ENCODE results near the gene AUNIP. TPM values are rescaled to one million over a fixed set of nuclear protein-coding genes. Genes with fewer than 3 reads are reported as not detected.
"Not testable (repeated sequence)": the region's sequence is repeated elsewhere in the genome, so short reads cannot be mapped to it uniquely, and the experiment has no call there.

AUNIP gene
- total and polyA plus RNA-seq, 9 donors: 0.76 to 1.8 (median 1.2) TPM

- Histone ChIP-seq H3K4me3 (ENCODE audit: low read length) (no peak overlapping the region), H3K4me1 (ENCODE audit: control insufficient read depth, insufficient read depth, low read length) (no peaks in the 10 kb centered on the region), H3K27me3 (ENCODE audit: control insufficient read depth, insufficient read depth, low read length) (no peaks in the 10 kb centered on the region), H3K27ac (ENCODE audit: low read length) (no peak overlapping the region), H3K36me3 (ENCODE audit: control insufficient read depth, insufficient read depth, low read length) (no peaks in the 10 kb centered on the region), H3K9me3 (replicated peaks; ENCODE audit: control insufficient read depth, low read depth, low read length) (no peaks in the 10 kb centered on the region)
- no peak for DNase-seq
- 80% methylated on average over 1 of the region's 1 CpG for WGBS (ENCODE audit: insufficient coverage)
Measured at GRCh38 chr1:25848531-25848930, 10.7 kb downstream of the AUNIP start.

GRCh38 chr1:25847929-25848328 lies 11.3 kb downstream of the AUNIP start:
- Histone ChIP-seq H3K27ac (ENCODE audit: low read length) (no peak overlapping the region), H3K27me3 (ENCODE audit: control insufficient read depth, insufficient read depth, low read length) (no peaks in the 10 kb centered on the region), H3K4me1 (ENCODE audit: control insufficient read depth, insufficient read depth, low read length) (no peaks in the 10 kb centered on the region), H3K9me3 (replicated peaks; ENCODE audit: control insufficient read depth, low read depth, low read length) (no peaks in the 10 kb centered on the region), H3K4me3 (ENCODE audit: low read length) (no peak overlapping the region), H3K36me3 (ENCODE audit: control insufficient read depth, insufficient read depth, low read length) (no peaks in the 10 kb centered on the region)
- whole genome bisulfite sequencing (ENCODE audit: insufficient coverage): 60% methylated on average over 1 of the region's 4 CpGs
- DNase-seq: no peak

- DNase-seq: no peak
- no peak overlapping the region for H3K4me3 ChIP-seq (ENCODE audit: low read length)
- no peaks in the 10 kb centered on the region for H3K4me1 ChIP-seq (ENCODE audit: control insufficient read depth, insufficient read depth, low read length)
- WGBS (ENCODE audit: insufficient coverage): 88% methylated on average over 2 of the region's 5 CpGs
- H3K36me3 ChIP-seq (ENCODE audit: control insufficient read depth, insufficient read depth, low read length): no peaks in the 10 kb centered on the region
- H3K27me3 ChIP-seq (ENCODE audit: control insufficient read depth, insufficient read depth, low read length): no peaks in the 10 kb centered on the region
- no peak overlapping the region for H3K27ac ChIP-seq (ENCODE audit: low read length)
- no peaks in the 10 kb centered on the region for H3K9me3 ChIP-seq (replicated peaks; ENCODE audit: control insufficient read depth, low read depth, low read length)
Measured at GRCh38 chr1:25845664-25846063, 13.6 kb downstream of the AUNIP start.

GRCh38 chr1:25844536-25845337 lies 14.5 kb downstream of the AUNIP start:
- Histone ChIP-seq H3K4me1 (ENCODE audit: control insufficient read depth, insufficient read depth, low read length) (no peaks in the 10 kb centered on the region), H3K27ac (ENCODE audit: low read length) (no peak overlapping the region), H3K4me3 (ENCODE audit: low read length) (no peak overlapping the region), H3K27me3 (ENCODE audit: control insufficient read depth, insufficient read depth, low read length) (no peaks in the 10 kb centered on the region), H3K9me3 (replicated peaks; ENCODE audit: control insufficient read depth, low read depth, low read length) (no peaks in the 10 kb centered on the region), H3K36me3 (ENCODE audit: control insufficient read depth, insufficient read depth, low read length) (no peaks in the 10 kb centered on the region)
- no peak for DNase-seq
- 79% methylated on average over 1 of the region's 3 CpGs for WGBS (ENCODE audit: insufficient coverage)

- Histone ChIP-seq H3K27ac (ENCODE audit: low read length) (no peak overlapping the region), H3K9me3 (replicated peaks; ENCODE audit: control insufficient read depth, low read depth, low read length) (no peaks in the 10 kb centered on the region), H3K36me3 (ENCODE audit: control insufficient read depth, insufficient read depth, low read length) (no peaks in the 10 kb centered on the region), H3K4me3 (ENCODE audit: low read length) (no peak overlapping the region), H3K27me3 (ENCODE audit: control insufficient read depth, insufficient read depth, low read length) (no peaks in the 10 kb centered on the region), H3K4me1 (ENCODE audit: control insufficient read depth, insufficient read depth, low read length) (no peaks in the 10 kb centered on the region)
- DNase-seq: no peak
- WGBS (ENCODE audit: insufficient coverage): no CpG with 5 or more reads among the region's 3 CpGs
Measured at GRCh38 chr1:25843483-25843882, 15.8 kb downstream of the AUNIP start.

GRCh38 chr1:25839808-25840207 lies 19.4 kb downstream of the AUNIP start:
- not testable (repeated sequence) for H3K36me3 ChIP-seq (ENCODE audit: control insufficient read depth, insufficient read depth, low read length); H3K9me3 ChIP-seq (replicated peaks; ENCODE audit: control insufficient read depth, low read depth, low read length); H3K4me3 ChIP-seq (ENCODE audit: low read length); H3K4me1 ChIP-seq (ENCODE audit: control insufficient read depth, insufficient read depth, low read length); DNase-seq; H3K27ac ChIP-seq (ENCODE audit: low read length); H3K27me3 ChIP-seq (ENCODE audit: control insufficient read depth, insufficient read depth, low read length)
- 100% methylated on average over 1 of the region's 4 CpGs for WGBS (ENCODE audit: insufficient coverage)

- Histone ChIP-seq H3K36me3 (ENCODE audit: control insufficient read depth, insufficient read depth, low read length) (peaks cover 30% of the 10 kb centered on the region), H3K27ac (ENCODE audit: low read length) (no peak overlapping the region), H3K4me1 (ENCODE audit: control insufficient read depth, insufficient read depth, low read length) (no peaks in the 10 kb centered on the region), H3K4me3 (ENCODE audit: low read length) (no peak overlapping the region), H3K27me3 (ENCODE audit: control insufficient read depth, insufficient read depth, low read length) (no peaks in the 10 kb centered on the region), H3K9me3 (replicated peaks; ENCODE audit: control insufficient read depth, low read depth, low read length) (no peaks in the 10 kb centered on the region)
- no CpG with 5 or more reads among the region's 1 CpG for WGBS (ENCODE audit: insufficient coverage)
- DNase-seq: no peak
Measured at GRCh38 chr1:25837262-25837875, 21.9 kb downstream of the AUNIP start.

- H3K4me3 ChIP-seq (ENCODE audit: low read length): no peak overlapping the region
- DNase-seq: no peak
- H3K36me3 ChIP-seq (ENCODE audit: control insufficient read depth, insufficient read depth, low read length): peaks cover 36% of the 10 kb centered on the region
- H3K4me1 ChIP-seq (ENCODE audit: control insufficient read depth, insufficient read depth, low read length): no peaks in the 10 kb centered on the region
- no peaks in the 10 kb centered on the region for H3K27me3 ChIP-seq (ENCODE audit: control insufficient read depth, insufficient read depth, low read length)
- H3K9me3 ChIP-seq (replicated peaks; ENCODE audit: control insufficient read depth, low read depth, low read length): no peaks in the 10 kb centered on the region
- no peak overlapping the region for H3K27ac ChIP-seq (ENCODE audit: low read length)
- WGBS (ENCODE audit: insufficient coverage): 91% methylated on average over 1 of the region's 3 CpGs
Measured at GRCh38 chr1:25836695-25837094, 22.6 kb downstream of the AUNIP start.

GRCh38 chr1:25834894-25835293 lies 24.4 kb downstream of the AUNIP start:
- H3K9me3 ChIP-seq (replicated peaks; ENCODE audit: control insufficient read depth, low read depth, low read length): no peaks in the 10 kb centered on the region
- H3K4me1 ChIP-seq (ENCODE audit: control insufficient read depth, insufficient read depth, low read length): no peaks in the 10 kb centered on the region
- WGBS (ENCODE audit: insufficient coverage): 100% methylated on average over 1 of the region's 3 CpGs
- H3K27me3 ChIP-seq (ENCODE audit: control insufficient read depth, insufficient read depth, low read length): no peaks in the 10 kb centered on the region
- no peak for DNase-seq
- no peak overlapping the region for H3K4me3 ChIP-seq (ENCODE audit: low read length)
- peaks cover 53% of the 10 kb centered on the region for H3K36me3 ChIP-seq (ENCODE audit: control insufficient read depth, insufficient read depth, low read length)
- no peak overlapping the region for H3K27ac ChIP-seq (ENCODE audit: low read length)

GRCh38 chr1:25833158-25833557 lies 26.1 kb downstream of the AUNIP start:
- H3K9me3 ChIP-seq (replicated peaks; ENCODE audit: control insufficient read depth, low read depth, low read length): no peaks in the 10 kb centered on the region
- no peaks in the 10 kb centered on the region for H3K4me1 ChIP-seq (ENCODE audit: control insufficient read depth, insufficient read depth, low read length)
- no peak overlapping the region for H3K4me3 ChIP-seq (ENCODE audit: low read length)
- WGBS (ENCODE audit: insufficient coverage): 100% methylated on average over 1 of the region's 5 CpGs
- H3K27me3 ChIP-seq (ENCODE audit: control insufficient read depth, insufficient read depth, low read length): no peaks in the 10 kb centered on the region
- no peak for DNase-seq
- no peak overlapping the region for H3K27ac ChIP-seq (ENCODE audit: low read length)
- H3K36me3 ChIP-seq (ENCODE audit: control insufficient read depth, insufficient read depth, low read length): peaks cover 68% of the 10 kb centered on the region

Measured in muscle of leg (tissue), 11 donors.